Measurements from ENCODE around the gene CCDC159.
A peak's percentile ranks its signal among the peaks of the same experiment; 100 is the strongest.
"Not testable (repeated sequence)": the region's sequence is repeated elsewhere in the genome, so short reads cannot be mapped to it uniquely, and the experiment has no call there.

CCDC159 gene

GRCh38 chr19:11367528-11367927 lies 21.2 kb downstream of the CCDC159 start:
- DNase-seq (ENCODE audit: low read depth): no peak

- DNase-seq (ENCODE audit: low read depth): no peak
Measured at GRCh38 chr19:11370744-11371143, 24.4 kb downstream of the CCDC159 start.

GRCh38 chr19:11373166-11373884 lies 27.0 kb downstream of the CCDC159 start:
- no peak for DNase-seq (ENCODE audit: low read depth)

- no peak for DNase-seq (ENCODE audit: low read depth)
Measured at GRCh38 chr19:11373885-11374432, 27.6 kb downstream of the CCDC159 start.

- peak; percentile 99 for DNase-seq (ENCODE audit: low read depth)
Measured at GRCh38 chr19:11374433-11375142, 28.3 kb downstream of the CCDC159 start, which contains the start of gene SWSAP1. TSS of gene SWSAP1 (plus strand) at chr19:11374666. CDS start at chr19:11374681, 15 bp downstream.

GRCh38 chr19:11375143-11375948 lies 29.0 kb downstream of the CCDC159 start:
- no peak for DNase-seq (ENCODE audit: low read depth)

GRCh38 chr19:11377237-11377636 lies 30.9 kb downstream of the CCDC159 start:
- peak; percentile 81 for DNase-seq (ENCODE audit: low read depth)

- DNase-seq (ENCODE audit: low read depth): no peak
Measured at GRCh38 chr19:11377756-11378155, 31.4 kb downstream of the CCDC159 start.

- DNase-seq (ENCODE audit: low read depth): no peak
Measured at GRCh38 chr19:11378319-11379189, 32.2 kb downstream of the CCDC159 start.

- not testable (repeated sequence) for DNase-seq (ENCODE audit: low read depth)
Measured at GRCh38 chr19:11379269-11379845, 33.0 kb downstream of the CCDC159 start.

- no peak for DNase-seq (ENCODE audit: low read depth)
Measured at GRCh38 chr19:11379857-11380350, 33.6 kb downstream of the CCDC159 start.

GRCh38 chr19:11380653-11381537 lies 34.6 kb downstream of the CCDC159 start:
- DNase-seq (ENCODE audit: low read depth): peak; percentile 93

- DNase-seq (ENCODE audit: low read depth): no peak
Measured at GRCh38 chr19:11382898-11383705, 36.8 kb downstream of the CCDC159 start.

- no peak for DNase-seq (ENCODE audit: low read depth)
Measured at GRCh38 chr19:11383706-11384048, 37.4 kb downstream of the CCDC159 start.

GRCh38 chr19:11384778-11385129 lies 38.4 kb downstream of the CCDC159 start:
- no peak for DNase-seq (ENCODE audit: low read depth)

GRCh38 chr19:11387162-11388034 lies 41.1 kb downstream of the CCDC159 start:
- no peak for DNase-seq (ENCODE audit: low read depth)

GRCh38 chr19:11390359-11390758 lies 44.0 kb downstream of the CCDC159 start:
- no peak for DNase-seq (ENCODE audit: low read depth)

Measured in GM04504 (cell line).